ENCODE results near the gene CSH1.

DNA sequence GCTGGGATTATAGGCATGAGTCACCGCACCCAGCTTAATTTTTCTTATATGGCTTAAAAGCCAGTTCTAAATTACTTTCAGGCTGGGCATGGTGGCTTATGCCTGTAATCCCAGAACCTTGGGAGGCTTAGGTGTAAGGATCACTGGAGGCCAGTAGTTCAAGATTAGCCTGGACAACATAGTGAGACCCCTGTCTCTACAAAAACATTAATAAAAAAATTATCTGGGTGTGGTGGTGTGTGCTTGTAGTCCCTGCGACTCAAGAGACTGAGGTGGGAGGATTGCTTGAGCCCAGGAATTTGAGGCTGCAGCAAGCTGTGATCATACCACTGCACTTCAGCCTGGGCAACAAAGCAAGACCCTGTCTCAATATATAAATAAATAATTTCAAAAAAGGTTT, 43.1 kb downstream of the CSH1 start:
- TF ChIP-seq, protein P1, sequence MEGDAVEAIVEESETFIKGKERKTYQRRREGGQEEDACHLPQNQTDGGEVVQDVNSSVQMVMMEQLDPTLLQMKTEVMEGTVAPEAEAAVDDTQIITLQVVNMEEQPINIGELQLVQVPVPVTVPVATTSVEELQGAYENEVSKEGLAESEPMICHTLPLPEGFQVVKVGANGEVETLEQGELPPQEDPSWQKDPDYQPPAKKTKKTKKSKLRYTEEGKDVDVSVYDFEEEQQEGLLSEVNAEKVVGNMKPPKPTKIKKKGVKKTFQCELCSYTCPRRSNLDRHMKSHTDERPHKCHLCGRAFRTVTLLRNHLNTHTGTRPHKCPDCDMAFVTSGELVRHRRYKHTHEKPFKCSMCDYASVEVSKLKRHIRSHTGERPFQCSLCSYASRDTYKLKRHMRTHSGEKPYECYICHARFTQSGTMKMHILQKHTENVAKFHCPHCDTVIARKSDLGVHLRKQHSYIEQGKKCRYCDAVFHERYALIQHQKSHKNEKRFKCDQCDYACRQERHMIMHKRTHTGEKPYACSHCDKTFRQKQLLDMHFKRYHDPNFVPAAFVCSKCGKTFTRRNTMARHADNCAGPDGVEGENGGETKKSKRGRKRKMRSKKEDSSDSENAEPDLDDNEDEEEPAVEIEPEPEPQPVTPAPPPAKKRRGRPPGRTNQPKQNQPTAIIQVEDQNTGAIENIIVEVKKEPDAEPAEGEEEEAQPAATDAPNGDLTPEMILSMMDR (IDR thresholded peaks at IDR 0.05; ENCODE audit: low read depth, low read length, poor library complexity, severe bottlenecking): no peak
- no peak for TF ChIP-seq EZH2phosphoT487 (IDR thresholded peaks at IDR 0.05; ENCODE audit: borderline replicate concordance, low read length)

All from DOHH2 (cell line).